GM19193 (cell line): ENCODE results near the gene CASP7.

Source experiments
- POLR2A ChIP-seq: IDR thresholded peaks from 4 replicates; pipeline ENCODE4 v1.6.1; 2011; ENCODE audit not compliant: insufficient read depth, insufficient read length; ENCODE audit errors: extremely low read depth

CASP7 gene

GRCh38 chr10:113691381-113691780, 11.7 kb downstream of the CASP7 start:
- no peak for TF ChIP-seq POLR2A

GRCh38 chr10:113692271-113692670, 12.6 kb downstream of the CASP7 start:
- no peak for TF ChIP-seq POLR2A

GRCh38 chr10:113693348-113693747, 13.6 kb downstream of the CASP7 start:
- TF ChIP-seq POLR2A: no peak

- TF ChIP-seq POLR2A: no peak
These were observed 16.0 kb downstream of the CASP7 start for GRCh38 chr10:113695691-113696090.

GRCh38 chr10:113697595-113697994, 17.9 kb downstream of the CASP7 start:
- no peak for TF ChIP-seq POLR2A

GRCh38 chr10:113704637-113705343, 25.1 kb downstream of the CASP7 start:
- TF ChIP-seq POLR2A: no peak

GRCh38 chr10:113705344-113705652, 25.6 kb downstream of the CASP7 start:
- no peak for TF ChIP-seq POLR2A

GRCh38 chr10:113706623-113707022, 26.9 kb downstream of the CASP7 start:
- TF ChIP-seq POLR2A: no peak

GRCh38 chr10:113708640-113709039, 28.9 kb downstream of the CASP7 start:
- no peak for TF ChIP-seq POLR2A

- no peak for TF ChIP-seq POLR2A
These were observed 29.6 kb downstream of the CASP7 start for GRCh38 chr10:113709221-113709838.

GRCh38 chr10:113711142-113711541, 31.4 kb downstream of the CASP7 start:
- TF ChIP-seq POLR2A: no peak

- no peak for TF ChIP-seq POLR2A
These were observed 32.3 kb downstream of the CASP7 start for GRCh38 chr10:113712024-113712423.

- TF ChIP-seq POLR2A: no peak
These were observed 33.3 kb downstream of the CASP7 start for GRCh38 chr10:113712755-113713639.

GRCh38 chr10:113713640-113713982, 33.9 kb downstream of the CASP7 start:
- TF ChIP-seq POLR2A: no peak

- TF ChIP-seq POLR2A: no peak
These were observed 36.6 kb downstream of the CASP7 start for GRCh38 chr10:113716109-113716910.
